GM19099 (cell line): ENCODE measurements around the gene KBTBD8.

Source experiments
- POLR2A ChIP-seq: IDR thresholded peaks from 3 replicates; pipeline ENCODE4 v1.6.1; 2011; ENCODE audit warnings: low read depth; ENCODE audit not compliant: insufficient read length; ENCODE audit errors: extremely low read depth

Gene KBTBD8

DNA sequence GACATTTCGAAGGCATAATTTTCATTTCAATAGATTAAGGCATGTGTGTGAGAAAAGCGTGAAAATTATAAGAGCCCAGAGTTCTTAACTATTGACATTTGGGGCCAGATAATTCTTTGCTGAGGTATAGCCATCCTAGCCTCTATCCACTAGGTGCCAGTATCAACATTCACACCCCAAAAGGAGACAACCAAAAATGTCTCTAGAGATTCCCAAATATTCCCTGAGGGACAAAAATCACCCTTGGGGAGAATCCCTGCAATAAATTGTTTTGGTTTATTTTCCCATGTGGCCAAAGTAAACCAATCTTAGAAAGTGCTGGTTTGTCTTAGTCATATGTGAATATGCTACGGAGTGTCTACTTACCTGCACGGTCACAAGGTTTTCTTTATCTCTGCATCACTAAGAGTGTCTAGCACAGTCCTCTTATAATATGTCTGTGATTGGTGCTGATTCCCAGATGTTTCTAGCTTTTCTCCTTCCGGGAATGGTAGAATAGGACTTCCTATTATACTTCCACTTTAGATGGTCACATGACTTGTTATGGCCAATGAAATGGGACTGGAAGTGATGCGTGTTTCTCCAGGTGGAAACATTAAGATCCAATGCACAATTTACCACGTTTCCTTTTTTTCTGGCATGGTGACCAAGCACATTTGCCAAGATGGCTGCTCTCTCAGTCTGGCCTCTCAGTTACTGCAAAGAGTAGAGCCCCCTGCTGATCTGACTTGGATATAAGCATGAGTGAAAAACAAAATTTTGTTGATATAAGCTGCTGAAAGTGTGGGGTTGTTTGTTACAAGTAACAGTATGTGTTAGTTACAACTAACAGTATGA is 8.0 kb upstream of the KBTBD8 start:
- TF ChIP-seq POLR2A: no peak

DNA sequence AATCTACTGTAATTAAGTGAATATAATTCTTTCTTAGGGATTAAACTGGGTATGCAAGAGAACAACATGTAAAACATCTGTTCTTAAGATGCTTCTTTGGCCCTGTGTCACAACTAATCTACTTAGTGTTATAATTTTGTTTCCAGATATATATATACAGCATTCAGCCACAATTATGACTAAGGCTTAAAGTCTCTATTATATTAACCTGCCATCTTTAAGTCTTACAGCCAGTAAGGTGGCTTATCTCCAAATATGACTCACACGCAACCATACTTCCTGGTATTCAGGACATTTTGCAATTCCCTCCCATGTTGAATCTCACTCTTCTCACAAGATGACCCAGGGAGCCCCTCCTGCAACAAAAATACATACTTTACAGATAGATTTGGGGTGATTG is 6.6 kb upstream of the KBTBD8 start:
- TF ChIP-seq POLR2A: no peak

DNA sequence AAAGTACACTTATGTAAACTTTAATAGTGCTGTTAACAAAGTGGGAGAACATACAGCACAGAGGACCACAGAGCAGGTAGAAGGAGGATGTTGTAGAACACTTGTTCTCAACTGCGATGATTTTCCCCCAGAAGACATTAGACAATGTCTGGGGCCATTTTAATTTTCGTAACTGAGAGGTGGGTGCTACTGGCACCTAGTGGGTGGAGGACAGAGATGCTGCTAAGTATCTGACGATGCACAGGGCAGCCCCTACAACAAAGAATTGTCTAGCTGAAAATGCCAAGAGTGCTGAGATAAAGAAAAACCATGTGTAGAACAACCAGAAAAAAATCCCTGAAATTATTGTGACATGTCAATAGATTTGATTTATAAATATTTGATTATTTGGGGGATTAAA is 5.0 kb upstream of the KBTBD8 start:
- TF ChIP-seq POLR2A: no peak

DNA sequence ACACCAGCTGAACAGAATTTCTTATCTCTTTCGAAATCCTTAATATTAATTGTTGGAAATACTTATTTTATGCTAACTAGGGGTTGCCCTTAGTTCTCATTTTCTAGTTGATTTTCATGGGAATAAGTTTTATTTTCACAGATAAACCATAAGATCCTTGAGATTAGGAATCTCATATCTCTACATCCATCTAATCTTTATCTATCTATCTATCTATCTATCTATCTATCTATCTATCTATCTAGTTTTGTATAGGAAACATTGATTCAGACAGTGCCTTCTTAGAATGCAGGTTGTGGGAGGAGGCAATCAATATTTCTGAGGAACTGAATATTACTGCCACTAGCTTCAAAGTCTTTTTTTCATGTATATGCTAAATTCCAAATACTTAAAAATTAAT is 3.5 kb upstream of the KBTBD8 start:
- TF ChIP-seq POLR2A: no peak

DNA sequence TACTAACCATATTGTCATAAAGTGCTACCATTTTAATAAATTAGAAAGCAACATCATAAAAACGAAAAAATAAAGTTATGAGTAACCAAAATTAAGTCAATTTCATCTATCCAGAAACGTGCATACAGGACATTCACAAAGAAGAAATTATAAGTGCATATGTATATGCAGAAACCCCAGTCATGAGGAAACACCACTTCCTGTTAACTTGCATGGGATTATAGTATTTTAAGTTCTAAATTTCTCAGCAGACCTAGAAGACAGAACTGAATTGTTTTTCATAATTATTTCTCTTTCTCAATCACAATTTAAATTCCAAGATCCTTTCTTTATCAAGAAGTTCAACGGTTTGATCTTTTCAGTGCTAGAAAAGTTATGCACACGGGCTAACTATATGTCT is 1.4 kb upstream of the KBTBD8 start:
- TF ChIP-seq POLR2A: no peak

DNA sequence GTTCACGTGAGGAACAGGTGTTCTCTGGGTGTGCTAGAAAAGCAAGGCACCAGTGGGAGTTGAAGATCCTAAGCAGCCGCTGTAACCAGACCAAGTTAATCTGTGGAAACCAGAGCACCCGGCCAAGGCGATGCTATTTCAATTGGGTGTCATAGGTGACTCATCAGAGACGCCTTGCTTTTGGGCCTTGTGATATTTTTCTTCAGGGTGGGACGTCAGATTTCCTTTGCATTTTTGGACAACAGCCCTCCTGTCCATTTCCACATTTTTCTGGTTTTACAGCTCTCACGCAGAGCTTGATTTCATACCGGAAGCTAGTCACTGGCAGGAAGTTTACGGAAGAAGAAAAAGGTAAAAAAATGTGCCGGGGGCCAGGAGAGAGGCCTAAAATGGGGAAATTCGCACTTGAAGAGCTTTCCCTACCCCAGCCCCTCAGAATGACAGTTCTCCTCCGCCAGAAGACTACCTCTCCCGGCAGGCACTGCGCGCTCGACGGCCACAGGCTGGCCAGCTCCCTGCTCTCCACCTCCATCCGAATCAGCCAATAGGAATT is 471 bp upstream of the KBTBD8 start:
- TF ChIP-seq POLR2A: no peak

DNA sequence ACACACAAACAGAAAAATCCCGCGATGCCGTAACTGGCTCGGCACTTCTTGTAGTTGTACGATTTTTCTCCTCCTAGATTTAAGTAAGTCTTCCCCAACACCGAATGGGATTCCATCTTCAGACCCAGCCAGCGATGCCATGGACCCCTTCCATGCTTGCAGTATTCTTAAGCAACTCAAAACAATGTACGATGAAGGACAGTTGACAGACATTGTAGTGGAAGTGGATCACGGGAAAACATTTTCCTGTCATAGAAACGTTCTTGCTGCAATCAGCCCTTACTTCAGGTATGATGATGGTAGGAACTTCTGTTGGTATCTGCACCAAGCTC is 763 bp downstream of the KBTBD8 start:
- TF ChIP-seq POLR2A: no peak

DNA sequence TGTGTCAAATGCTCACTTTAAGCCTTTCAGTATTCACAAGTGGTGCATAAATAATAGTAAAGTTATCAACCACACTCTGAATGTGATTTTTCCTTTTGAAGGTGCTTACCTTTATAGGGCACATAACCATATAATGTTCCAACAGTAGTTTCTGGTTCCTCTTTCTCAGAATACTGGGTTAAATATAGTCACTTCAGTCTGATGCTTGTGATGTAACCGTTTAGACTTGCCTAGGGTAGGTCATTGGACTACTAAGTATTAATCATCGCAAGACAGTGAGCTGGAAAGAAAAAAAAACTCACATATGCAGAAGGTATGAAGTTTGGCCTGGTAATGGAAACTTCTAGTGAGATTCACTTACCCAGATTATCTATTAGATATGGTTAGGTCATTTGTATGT is 1.9 kb downstream of the KBTBD8 start:
- no peak for TF ChIP-seq POLR2A

DNA sequence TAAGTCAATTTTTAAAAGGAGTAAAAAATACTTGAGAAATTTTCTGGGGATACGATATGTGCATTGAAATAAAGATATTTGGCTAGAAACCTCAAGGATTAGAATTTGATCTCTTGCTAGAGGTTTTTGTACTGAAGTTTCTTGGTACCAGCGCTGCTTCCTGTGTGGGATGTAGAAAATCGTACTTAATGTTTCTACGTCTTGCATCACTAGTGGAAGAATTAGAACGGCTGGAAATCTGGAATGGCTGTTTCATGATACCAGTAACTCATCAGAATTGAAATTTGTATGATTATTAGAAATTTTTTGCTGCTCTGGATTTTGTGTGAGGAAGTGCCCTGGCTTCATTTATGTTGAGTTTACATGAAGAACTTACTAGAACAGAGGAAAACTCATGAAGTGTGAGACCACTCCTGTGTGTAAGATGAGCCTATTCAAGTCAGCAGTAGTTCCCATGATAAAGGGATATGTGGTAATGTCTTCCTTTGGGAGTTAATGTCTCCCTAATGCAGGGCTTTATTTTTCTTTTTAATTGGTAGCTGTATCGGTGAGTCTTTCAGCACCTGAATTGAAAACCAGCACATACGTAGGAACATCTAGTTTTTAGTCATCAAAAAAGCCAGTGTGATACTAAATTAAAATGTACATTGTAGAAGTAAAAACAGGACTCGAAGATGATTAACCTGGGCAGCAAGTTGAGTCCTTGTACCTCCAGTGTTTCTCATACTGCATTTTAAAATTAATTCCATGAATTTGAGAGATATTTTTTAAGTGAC is 3.2 kb downstream of the KBTBD8 start:
- no peak for TF ChIP-seq POLR2A

DNA sequence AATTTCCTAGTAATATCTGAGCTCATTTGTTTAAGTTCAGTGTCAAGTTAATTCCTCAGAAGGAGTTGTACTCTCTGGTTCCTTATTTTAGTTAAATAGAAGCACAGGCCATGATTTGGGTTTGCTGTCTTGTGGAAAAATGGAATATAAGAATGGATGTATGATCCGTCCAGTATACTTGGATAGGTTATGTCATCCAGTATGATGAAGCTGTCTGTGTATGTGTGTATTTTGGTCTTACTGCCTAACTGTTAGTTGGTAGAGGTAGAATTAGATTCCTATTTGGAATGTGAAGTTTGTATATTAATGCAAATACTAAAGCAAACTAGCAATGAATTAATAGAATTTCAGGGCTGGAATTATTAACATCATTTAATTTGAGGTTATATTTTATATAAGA is 7.9 kb downstream of the KBTBD8 start:
- no peak for TF ChIP-seq POLR2A

DNA sequence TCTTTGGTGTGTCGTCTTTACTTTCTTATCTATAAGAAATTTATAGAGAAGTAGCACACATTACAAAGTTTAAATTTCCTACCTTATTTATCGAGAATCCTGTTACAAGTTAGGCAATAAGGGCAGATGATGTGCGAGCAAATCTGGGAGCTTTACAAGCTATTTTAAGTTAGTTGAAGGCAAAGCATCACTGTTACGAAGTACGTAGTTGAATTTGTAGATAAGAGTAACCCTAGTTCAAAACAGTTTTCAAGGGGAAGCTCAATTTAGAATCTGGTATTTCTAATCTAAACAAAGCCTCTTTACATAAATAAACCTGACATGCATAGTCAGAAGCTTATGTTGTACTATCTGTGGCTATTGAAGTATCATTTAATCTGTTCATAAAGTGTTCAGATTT is 8.4 kb downstream of the KBTBD8 start:
- TF ChIP-seq POLR2A: no peak

DNA sequence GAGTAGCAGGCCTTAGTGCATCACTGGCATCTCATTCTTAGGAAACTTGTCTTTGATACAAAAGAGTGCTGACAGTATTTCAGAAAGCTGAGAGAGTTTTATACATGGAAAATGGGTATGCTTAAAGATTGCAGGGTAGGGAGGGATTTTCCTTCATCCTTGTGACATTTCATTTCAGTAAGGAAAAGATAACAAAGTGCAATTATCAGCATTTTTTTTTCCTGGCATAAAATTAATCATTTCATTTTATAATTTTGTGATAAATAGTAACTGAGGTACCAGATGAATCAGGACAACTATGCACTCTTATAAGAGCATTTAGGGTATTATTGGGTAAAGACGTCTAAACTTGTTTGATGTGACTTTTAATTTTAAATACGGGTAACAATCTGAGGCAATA is 10.3 kb downstream of the KBTBD8 start:
- no peak for TF ChIP-seq POLR2A

DNA sequence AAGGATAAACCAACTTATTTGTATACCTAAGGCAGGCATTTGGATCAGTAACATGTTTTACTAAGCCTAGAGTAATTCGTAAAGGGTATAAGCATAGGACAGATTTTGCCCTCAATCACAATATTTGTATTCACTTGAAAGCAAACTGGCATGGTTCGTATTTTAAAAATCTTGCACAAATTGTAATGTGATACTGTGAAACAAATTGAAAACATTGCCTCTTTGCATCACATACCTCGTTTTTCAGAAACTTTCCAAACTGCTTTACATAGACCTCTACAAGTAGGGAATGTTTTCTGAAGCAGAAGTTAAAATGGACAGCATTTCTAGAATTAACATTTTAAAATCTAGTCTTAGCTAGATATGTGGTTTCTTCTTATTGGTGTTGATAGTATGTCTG is 11.6 kb downstream of the KBTBD8 start:
- TF ChIP-seq POLR2A: no peak

DNA sequence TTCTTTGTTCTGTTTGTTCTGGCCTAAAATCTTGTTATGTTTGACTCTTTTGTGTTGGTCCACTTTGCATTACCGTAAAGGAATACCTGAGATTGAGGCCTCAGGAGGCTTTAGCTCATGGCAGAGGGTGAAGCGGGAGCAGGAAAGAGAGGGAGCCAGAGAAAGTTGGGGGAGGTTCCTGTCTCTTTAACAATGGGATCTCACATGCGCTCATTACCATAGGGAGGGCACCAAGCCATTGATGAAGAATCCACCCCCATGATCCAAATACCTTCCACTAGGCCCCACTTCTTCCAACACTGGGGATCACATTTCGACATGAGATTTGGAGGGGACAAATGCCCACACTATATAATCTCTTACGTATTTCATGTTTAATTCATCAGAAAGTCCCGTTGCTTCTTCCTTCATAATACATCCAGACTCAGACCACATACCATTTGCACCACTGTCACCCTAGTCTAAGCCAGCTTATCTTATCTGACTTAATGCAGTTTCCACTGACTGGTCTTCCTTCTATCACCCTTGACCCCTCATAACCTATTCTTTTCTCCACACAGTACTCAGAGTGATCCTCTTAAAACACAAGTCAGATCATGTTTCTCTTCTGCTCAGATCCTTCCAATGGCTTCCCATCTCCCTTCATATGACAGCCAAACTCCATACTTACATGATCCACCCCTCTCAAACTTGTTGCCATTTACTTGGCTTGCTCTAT is 13.5 kb downstream of the KBTBD8 start:
- no peak for TF ChIP-seq POLR2A

DNA sequence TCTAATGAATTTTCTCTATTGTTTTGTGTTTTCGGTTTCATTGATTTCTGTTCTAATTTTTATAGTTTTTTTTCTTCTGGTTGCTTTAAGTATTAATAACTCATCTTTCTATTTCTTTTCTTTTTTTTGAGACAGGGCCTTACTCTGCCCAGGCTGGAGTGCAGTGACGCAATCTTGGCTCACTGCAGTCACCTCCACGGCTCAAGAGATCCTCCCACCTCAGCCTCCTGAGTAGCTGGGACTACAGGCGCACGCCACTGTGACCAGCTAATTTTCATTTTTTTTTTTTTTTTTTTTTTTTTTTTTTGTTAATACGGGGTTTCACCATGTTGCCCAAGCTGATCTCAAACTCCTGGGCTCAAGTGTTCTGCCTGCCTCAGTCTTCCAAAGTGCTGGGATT is 14.5 kb downstream of the KBTBD8 start:
- no peak for TF ChIP-seq POLR2A

DNA sequence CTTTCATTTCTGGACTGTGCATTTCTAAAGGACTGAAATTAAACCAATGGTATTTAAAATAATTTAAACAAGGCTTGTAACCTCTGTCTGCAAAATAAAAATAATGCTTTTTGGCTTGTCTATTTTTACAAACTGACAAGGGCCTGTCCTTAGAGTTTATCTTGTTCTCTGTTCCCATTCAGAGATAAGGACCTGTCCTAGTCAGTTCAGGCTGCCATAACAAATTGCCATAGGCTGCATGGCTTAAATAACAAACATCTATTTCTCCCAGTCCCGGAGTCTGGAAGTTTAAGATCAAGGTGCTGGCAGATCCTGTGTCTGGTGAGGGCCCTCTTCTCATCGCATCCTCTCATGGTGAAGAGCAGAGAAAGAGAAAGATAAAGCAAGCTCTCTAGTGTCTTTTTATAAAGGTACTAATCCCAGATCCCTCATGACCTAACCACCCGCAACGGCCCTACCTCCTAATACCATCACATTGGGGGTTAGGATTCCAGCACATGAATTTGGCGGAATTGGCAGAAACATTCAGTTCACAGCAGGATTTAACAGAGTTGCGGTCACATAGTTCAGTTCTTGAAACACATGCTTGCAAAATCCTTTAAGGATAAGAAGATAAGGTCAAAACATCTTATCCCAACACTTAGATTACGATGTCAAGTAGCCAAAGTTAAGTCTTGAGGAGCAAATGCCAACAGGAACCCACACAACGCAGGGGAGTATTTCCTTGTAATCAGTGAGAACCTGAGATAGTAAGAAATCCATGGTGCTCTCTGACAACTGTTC is 17.8 kb downstream of the KBTBD8 start:
- TF ChIP-seq POLR2A: no peak
